ENCODE data around the gene BTBD8.

GRCh38 chr1:92201973-92202372, 121.8 kb downstream of the BTBD8 start:
- no peak for TF ChIP-seq GATA3 (IDR thresholded peaks at IDR 0.05; ENCODE audit: low read depth, low read length)
- TF ChIP-seq GATA2 (IDR thresholded peaks at IDR 0.05; ENCODE audit: low read depth, low read length): no peak
